A549 (cell line): ENCODE results near the gene HDX.

Source experiments
- CEBPB ChIP-seq, 2 experiments: fragments of >200 bp in 1 of 2; sonication (Bioruptor Twin) in 1 of 2; formaldehyde crosslinking in 1 of 2; IDR thresholded peaks; 2 replicates each; pipeline ENCODE4 v1.6.1; 2012 to 2016
- CHD4 ChIP-seq: fragments of 200-600 bp; sonication (generic); IDR thresholded peaks from 2 replicates; pipeline ENCODE4 v1.6.1; 2016; ENCODE audit warnings: antibody characterized with exemption, mild to moderate bottlenecking, borderline replicate concordance
- CTCF ChIP-seq: fragments of >200 bp; sonication (Bioruptor Twin); formaldehyde crosslinking; IDR thresholded peaks from 3 replicates; pipeline ENCODE4 v1.5.1; 2016
- FOXS1 ChIP-seq: fragments of 250-450 bp; sonication (Bioruptor Pico); IDR thresholded peaks from 2 replicates; pipeline ENCODE4 v1.5.0; 2020; ENCODE audit warnings: mild to moderate bottlenecking, moderate library complexity
- HDAC2 ChIP-seq: fragments of 200-600 bp; sonication (generic); IDR thresholded peaks from 2 replicates; pipeline ENCODE4 v1.6.1; 2016
- JUNB ChIP-seq: fragments of >200 bp; sonication (Bioruptor Twin); formaldehyde crosslinking; IDR thresholded peaks from 2 replicates; pipeline ENCODE4 v1.6.1; 2016
- POLR2A ChIP-seq: IDR thresholded peaks from 2 replicates; pipeline ENCODE4 v1.6.1; 2012; ENCODE audit warnings: mild to moderate bottlenecking, low read length
- ZC3H11A ChIP-seq: fragments of 450-650 bp; IDR thresholded peaks from 2 replicates; pipeline ENCODE4 v1.6.1; 2014; ENCODE audit warnings: antibody characterized with exemption, mild to moderate bottlenecking

- TF ChIP-seq ZC3H11A (no peak), CHD4 (no peak), CTCF (peak; percentile 29; the same call in 2 of the 3 replicates), HDAC2 (no peak), JUNB (no peak), POLR2A (no peak), CEBPB (IDR thresholded peaks at IDR 0.05) (no peak), FOXS1 (CRISPR knock-in tag) (no peak)
Observed at GRCh38 chrX:84339507-84340364, 162.5 kb downstream of the HDX start.
